ENCODE results near the gene UXS1.

UXS1 gene

GRCh38 chr2:106161938-106162820 lies 31.9 kb downstream of the UXS1 start:
- FAIRE-seq (no peak), DNase-seq (ENCODE audit: insufficient read length, low spot score) (no peak)

GRCh38 chr2:106161341-106161740 lies 32.8 kb downstream of the UXS1 start:
- DNase-seq (ENCODE audit: insufficient read length, low spot score) (no peak), FAIRE-seq (no peak)

DNA sequence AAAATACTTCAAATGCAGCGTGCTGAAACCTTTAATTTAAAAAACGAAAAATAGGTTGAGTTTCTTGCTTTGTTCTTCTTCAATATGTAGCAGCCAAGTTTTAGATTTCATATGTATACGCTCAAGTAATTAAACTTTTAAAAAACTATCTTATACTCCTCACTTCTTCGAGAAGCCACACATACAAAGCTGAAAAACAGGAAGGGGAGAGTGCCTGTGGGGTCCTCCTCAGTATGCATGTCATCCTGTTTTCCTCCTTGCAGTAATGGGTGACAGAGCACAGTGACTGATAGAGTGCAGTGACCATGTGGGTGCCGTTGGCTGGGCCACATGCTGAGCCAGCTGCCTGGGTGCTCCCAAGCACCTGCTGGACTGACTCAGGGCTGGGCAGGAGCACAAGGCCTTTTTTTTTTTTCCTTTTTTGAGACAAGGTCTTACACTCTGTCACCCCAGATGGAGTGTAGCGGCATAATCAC lies 33.3 kb downstream of the UXS1 start:
- DNase-seq (ENCODE audit: insufficient read length, low spot score), result no peak
- FAIRE-seq, result no peak

- DNase-seq (ENCODE audit: insufficient read length, low spot score) (no peak), FAIRE-seq (peak; percentile 80)
These were observed 34.0 kb downstream of the UXS1 start for GRCh38 chr2:106159866-106160785.

GRCh38 chr2:106158871-106159270 lies 35.2 kb downstream of the UXS1 start:
- no peak for FAIRE-seq

DNA sequence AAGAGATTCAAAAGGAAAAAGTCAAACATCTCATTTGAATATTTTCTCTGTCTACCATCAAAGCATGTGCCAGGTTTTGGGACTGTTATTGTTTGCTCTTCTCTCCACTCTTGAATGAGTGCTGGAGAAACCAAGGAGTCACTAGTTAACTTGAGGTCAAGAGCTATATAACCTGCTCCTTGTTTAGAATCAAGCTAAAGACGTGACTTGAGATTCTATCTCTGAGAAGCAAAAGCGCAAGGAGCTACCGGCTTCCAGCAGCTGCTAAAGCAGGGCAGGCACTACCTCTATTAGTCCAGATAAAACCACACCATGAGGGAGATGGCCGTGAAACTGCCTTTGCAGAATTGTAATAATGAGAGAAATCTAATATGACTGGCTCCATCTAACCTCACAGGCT lies 36.0 kb downstream of the UXS1 start:
- FAIRE-seq (no peak), DNase-seq (ENCODE audit: insufficient read length, low spot score) (no peak)

More at GRCh38 chr2:106158871-106159270, 35.2 kb downstream of the UXS1 start:
- no peak for DNase-seq (ENCODE audit: insufficient read length, low spot score)

GRCh38 chr2:106157416-106157815 lies 36.7 kb downstream of the UXS1 start:
- FAIRE-seq, result no peak
- DNase-seq (ENCODE audit: insufficient read length, low spot score), result no peak

GRCh38 chr2:106156305-106157296 lies 37.5 kb downstream of the UXS1 start:
- FAIRE-seq (no peak), DNase-seq (ENCODE audit: insufficient read length, low spot score) (no peak)

GRCh38 chr2:106153781-106154180 lies 40.3 kb downstream of the UXS1 start:
- no peak for DNase-seq (ENCODE audit: insufficient read length, low spot score)
- FAIRE-seq, result no peak

- FAIRE-seq (peak; percentile 58), DNase-seq (ENCODE audit: insufficient read length, low spot score) (no peak)
These were observed 46.4 kb downstream of the UXS1 start for GRCh38 chr2:106147665-106148064.

GRCh38 chr2:106147159-106147558 lies 46.9 kb downstream of the UXS1 start:
- FAIRE-seq (no peak), DNase-seq (ENCODE audit: insufficient read length, low spot score) (no peak)

GRCh38 chr2:106144621-106145331 lies 49.3 kb downstream of the UXS1 start:
- FAIRE-seq, result no peak
- DNase-seq (ENCODE audit: insufficient read length, low spot score), result no peak

DNA sequence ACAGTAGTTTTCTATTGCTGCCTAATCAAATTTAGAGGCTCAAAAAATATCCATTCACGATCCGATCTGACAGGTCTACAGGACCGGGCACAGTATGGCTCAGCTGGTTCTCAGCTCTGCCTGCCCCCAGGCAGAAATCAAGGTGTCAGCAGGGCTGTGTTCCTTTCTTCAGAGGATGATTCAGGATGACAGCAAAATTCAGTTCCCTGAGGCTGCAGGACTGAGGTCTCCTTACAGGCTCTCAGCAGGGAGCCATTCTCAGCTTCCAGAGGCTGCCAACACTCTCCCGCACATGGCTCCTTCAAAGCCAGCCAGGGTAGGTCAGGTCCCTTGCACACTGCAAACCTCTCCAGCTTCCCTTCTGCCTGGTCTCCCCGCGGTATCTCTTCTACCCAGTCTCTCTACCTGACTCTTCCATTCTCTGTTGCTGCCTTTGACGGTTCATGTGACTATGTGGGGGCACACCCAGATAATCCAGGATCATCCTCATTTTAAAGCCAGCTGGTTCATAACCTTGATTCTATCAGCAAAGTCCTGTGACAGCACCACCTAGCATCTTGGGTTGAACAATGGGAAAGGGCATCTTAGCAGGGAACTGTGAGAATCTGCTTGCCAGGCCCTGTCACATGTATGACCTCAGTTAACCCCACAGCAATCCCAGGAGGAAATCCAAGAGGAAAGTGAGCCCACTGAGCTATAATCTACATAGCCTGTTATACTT lies 50.4 kb downstream of the UXS1 start:
- no peak for DNase-seq (ENCODE audit: insufficient read length, low spot score)
- FAIRE-seq, result no peak

DNA sequence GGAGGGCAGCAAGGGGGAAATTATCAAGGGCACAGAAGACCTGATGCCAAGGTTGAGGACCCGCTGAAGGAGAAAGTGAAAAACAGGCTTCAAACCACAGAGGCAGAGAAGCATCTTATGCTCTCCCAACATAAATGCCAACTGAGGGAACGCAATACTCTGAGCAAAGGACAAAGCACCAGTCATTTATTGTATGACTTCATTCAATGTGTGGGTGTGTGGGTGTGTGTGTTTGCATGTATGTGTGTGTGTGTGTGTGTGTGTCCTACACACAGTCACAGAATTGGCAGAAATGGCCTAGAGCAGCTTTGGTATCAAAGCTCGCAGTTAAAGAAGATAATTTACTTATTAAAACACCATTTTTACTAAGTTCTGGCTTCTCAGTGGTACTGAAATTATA lies 51.4 kb downstream of the UXS1 start:
- FAIRE-seq (no peak), DNase-seq (ENCODE audit: insufficient read length, low spot score) (no peak)

- DNase-seq (ENCODE audit: insufficient read length, low spot score), result no peak
- FAIRE-seq, result no peak
These were observed 53.2 kb downstream of the UXS1 start for GRCh38 chr2:106140913-106141312.

DNA sequence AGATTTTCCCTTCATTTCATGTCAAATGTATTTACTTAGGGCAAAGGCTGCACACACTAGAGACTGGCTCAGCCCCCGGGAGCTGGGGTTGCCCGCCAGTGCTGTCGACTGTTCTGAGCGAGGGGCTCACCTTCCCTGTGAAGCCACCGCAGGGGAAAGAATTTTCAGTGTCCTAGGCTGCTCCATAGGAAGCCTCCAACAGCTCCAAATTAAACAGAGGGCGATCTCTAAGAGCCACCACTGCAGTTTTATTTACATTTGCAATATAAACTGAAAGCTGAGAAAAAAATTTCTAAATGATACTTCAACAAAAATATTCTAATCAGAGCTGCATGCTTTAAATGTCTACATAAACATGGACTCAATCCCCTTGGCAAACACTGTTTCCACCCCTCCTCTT lies 54.0 kb downstream of the UXS1 start:
- FAIRE-seq (no peak), DNase-seq (ENCODE audit: insufficient read length, low spot score) (no peak)

- FAIRE-seq (no peak), DNase-seq (ENCODE audit: insufficient read length, low spot score) (no peak)
These were observed 54.7 kb downstream of the UXS1 start for GRCh38 chr2:106139238-106139935.

- no peak for FAIRE-seq
These were observed 55.4 kb downstream of the UXS1 start for GRCh38 chr2:106138543-106139237.

More at GRCh38 chr2:106138543-106139237, 55.4 kb downstream of the UXS1 start:
- DNase-seq (ENCODE audit: insufficient read length, low spot score), result no peak
